Body of pancreas (tissue), 4 donors: ENCODE data around the gene CRB1.

ENCODE experiments used
- CTCF ChIP-seq, 7 experiments: fragments of 450-650 bp in 4 of 7; fragments of 200-600 bp in 3 of 7; sonication (generic) in 3 of 7; IDR thresholded peaks; one replicate each; pipeline ENCODE4 v1.5.1; 2016 to 2019; ENCODE audit warnings: antibody characterized with exemption in 7 of 7
- POLR2A ChIP-seq, 3 donors: fragments of 450-650 bp; IDR thresholded peaks; one replicate each; pipeline ENCODE4 v1.6.1; 2016; ENCODE audit warnings: antibody characterized with exemption in 3 of 3, mild to moderate bottlenecking in 2 of 3

- TF ChIP-seq CTCF (IDR thresholded peaks at IDR 0.05) (no peak), POLR2A (IDR thresholded peaks at IDR 0.05) (no peak)
These were observed 46.6 kb downstream of the CRB1 start for GRCh38 chr1:197314682-197315081.
